GM13977 (cell line): ENCODE data around the gene GRIK4.

Experiments
- DNase-seq: peaks from one replicate; pipeline ENCODE4 v3.0.0; 2012; ENCODE audit warnings: low spot score
- CTCF ChIP-seq: IDR thresholded peaks from 2 replicates; pipeline ENCODE4 v1.5.1; 2012; ENCODE audit warnings: mild to moderate bottlenecking, control low read depth; ENCODE audit not compliant: insufficient read depth; ENCODE audit errors: extremely low read depth, missing control alignments
- in situ Hi-C: fragments of 300-500 bp; cut with MboI; formaldehyde crosslinking; loops from one replicate; pipeline ENCODE4 v1.12.0; 2022; ENCODE audit warnings: low sequenced_read_pairs, low pct_unique_long_range_greater_than_20kb, mixed read lengths, inconsistent platforms; ENCODE audit not compliant: unreplicated experiment

GRIK4 gene

DNA sequence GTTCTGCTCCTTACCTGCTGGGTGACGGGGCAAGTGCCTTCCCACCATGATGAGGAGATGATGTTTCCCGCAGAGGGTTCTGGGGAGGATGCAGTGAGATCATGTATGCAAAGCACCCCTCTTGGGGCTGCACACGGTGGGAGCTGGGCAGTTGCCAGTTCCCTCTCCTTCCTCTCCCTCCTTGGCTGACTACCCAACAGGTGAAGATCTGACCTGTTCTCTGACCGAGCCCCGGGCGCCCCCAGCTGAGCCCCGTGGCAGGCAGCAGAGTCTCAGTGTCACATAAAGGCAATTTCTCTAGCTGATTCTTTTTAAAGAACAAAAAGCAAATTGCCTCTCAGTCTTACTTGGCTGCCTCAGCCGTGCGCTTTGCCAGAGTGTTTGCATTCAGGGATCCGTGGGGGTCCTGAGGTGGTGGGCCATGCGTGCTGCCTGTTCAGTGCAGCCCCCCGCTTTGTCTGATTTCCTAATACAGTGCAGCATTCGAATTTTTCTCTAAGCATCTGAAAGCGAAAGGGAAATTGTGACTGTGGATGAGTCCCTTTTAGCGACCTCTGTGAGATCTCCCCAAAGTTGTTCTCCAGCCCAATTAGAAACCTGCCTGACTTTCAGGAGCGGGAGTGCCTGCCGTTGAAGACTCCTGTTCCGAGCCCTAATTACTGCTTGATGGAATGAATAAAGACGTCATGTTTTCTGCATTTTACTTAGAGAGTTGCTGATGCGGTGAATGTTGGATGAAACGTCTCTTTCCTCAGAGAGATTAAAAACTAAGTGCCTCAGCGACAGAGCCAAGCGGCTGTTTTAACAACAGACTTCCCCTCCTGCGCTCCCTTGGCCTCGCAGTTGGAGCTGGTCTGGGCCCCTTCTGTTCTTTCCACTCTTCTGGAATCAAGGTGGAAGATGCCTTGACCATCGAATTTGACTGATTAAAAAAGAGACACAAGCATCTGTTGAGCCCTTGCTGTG is 86.0 kb downstream of the GRIK4 start:
- no peak for DNase-seq
- in situ Hi-C loops, result no loop called here
- TF ChIP-seq CTCF, result no peak

DNA sequence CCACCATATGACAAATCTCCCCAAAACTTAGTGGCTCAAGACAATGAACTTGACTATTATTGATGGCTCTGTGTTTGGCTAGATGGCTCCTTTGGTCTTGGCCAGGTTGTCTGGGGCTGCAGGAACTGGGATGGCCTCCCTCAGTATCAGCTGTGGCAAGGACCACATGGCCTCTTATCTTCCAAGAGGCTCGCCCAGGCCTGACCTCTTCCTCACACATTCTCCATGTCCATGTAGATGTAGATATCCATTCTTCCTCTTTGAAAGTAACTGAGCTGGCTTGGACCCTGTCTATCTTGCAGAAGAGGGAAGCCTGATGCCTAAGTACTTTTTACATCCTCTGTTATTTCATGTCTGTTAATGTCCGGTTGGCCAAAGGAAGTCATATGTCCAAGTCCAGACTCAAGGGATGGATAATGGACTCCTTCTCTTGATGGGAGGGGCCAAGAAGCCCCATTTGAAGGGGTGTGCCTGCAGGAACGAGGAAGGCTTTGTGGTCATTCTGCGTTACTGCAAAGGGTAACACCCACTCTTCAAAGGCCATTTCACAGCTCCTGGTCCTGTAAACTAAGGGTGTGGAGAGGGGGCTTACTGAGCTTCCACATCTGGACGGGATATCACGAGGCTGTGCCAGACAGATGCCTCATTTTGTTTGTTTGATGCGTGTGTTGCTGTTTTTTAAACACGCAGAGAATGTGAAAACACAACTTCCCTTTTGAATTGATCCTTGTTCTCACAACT is 87.1 kb downstream of the GRIK4 start:
- in situ Hi-C loops, result no loop called here
- no peak for DNase-seq
- TF ChIP-seq CTCF, result no peak

DNA sequence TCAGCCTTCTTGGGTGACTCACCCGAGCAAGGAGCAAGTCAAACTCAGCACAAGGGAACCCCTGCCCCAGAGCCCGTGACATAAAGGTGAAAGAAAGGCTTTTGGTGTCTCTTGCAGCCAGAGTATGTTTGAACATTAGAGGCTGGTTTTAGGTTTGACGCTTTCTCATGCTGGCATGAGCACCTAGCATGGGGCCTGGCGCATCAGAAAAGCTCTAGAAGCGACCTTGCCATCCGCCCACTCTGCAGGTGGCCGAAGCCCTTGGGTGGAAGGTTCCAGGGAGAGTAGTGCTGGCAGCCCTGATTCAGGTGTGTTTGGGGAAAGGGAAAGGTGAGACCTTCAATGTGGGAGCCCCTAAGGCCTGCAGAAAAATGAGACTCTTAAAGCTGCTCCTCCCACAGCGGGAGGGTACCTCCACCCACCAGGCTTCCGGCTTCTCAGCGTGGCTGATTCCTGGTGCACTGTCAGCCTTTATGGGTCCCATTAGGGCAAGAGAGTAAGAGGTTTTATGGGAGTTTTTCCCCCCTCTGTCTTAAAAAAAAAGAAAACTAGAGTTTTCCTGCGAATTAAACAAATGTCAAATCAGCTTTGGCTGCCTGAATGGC is 88.4 kb downstream of the GRIK4 start:
- TF ChIP-seq CTCF, result no peak
- DNase-seq, result no peak
- in situ Hi-C loops, result no loop called here

GRCh38 chr11:120601536-120601935 is 90.0 kb downstream of the GRIK4 start:
- DNase-seq, result no peak
- TF ChIP-seq CTCF, result no peak
- in situ Hi-C loops, result no loop called here

DNA sequence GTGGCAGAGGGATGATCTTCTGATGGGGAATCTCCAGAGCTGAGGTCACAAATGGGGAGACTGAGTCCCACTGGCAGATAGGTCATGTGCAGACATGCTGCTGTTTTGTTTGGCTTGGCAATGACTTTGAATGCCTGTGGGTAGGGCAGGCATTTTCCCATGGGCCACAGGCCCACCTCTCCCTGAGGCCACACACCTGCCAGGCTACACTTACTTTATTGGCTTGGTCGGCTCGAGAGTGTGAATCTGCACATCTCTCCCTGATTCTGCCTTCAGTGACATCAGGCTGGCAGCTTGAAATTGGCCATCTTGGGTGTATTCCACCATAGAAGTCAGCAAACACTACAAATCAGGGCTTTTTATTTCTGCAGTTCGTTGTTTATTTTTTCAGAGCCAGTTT is 91.5 kb downstream of the GRIK4 start:
- DNase-seq, result no peak
- in situ Hi-C loops, result no loop called here
- no peak for TF ChIP-seq CTCF

DNA sequence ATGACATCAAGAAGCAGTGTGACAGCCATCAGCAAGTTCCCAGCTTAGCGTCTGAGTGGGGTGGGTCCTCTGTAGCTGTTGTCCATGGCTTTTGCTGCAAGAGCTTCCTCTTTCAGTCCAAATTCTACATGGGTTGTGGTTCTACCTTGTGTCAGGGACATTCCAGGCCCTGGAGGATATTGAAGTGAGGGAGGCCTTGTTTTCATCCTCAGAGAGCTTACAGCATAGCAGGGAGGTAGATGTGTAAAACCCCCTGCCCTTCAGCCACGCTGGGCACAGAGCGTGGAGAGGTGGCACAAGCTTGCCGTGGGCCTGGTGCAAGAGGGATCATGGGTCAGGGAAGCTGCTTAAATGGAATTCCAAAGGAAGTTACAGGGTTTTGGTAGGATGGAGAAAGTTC is 93.9 kb downstream of the GRIK4 start:
- no peak for TF ChIP-seq CTCF
- DNase-seq, result no peak
- in situ Hi-C loops, result no loop called here
